ENCODE results near the gene GRK3.

DNA sequence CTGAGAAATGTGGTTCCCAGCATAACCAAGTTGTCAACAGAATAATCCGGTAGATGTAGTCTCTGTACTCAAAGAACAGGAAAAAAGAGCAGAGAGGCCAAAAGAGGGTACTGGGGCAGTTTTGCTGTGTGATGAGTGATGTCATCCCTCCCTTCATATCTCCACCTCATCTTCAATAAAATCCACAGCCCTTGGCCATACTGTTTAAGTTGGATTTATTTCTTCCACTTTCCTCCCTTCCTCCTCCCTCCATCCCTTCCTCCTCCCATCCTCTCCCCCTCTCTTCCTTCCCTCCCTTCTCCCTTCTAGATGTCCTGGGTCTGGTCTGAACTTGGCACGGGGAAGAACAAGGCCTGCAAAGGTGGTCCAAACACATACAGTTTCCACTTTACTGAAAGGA lies 18.2 kb upstream of the GRK3 start:
- TF ChIP-seq FOXK2 (IDR thresholded peaks at IDR 0.05), result no peak
- TF ChIP-seq BHLHE40 (IDR thresholded peaks at IDR 0.05; ENCODE audit: borderline replicate concordance), result no peak
- no peak for TF ChIP-seq ARNT (IDR thresholded peaks at IDR 0.05)
- no peak for TF ChIP-seq FOXA1 (IDR thresholded peaks at IDR 0.05)
- no peak for TF ChIP-seq ZNF384 (IDR thresholded peaks at IDR 0.05)
- no peak for TF ChIP-seq SUZ12 (IDR thresholded peaks at IDR 0.05)
- no peak for TF ChIP-seq L3MBTL2 (conservative IDR thresholded peaks at IDR 0.05)
- TF ChIP-seq CTBP1 (IDR thresholded peaks at IDR 0.05; ENCODE audit: borderline replicate concordance), result no peak
- no peak for TF ChIP-seq HDGF (IDR thresholded peaks at IDR 0.05; ENCODE audit: borderline replicate concordance)
- no peak for TF ChIP-seq FOXM1 (IDR thresholded peaks at IDR 0.05; ENCODE audit: borderline replicate concordance)
